Fibroblast of villous mesenchyme (primary cell): ENCODE measurements around the gene PPM1K. TPM values are rescaled to one million over a fixed set of nuclear protein-coding genes. Genes with fewer than 3 reads are reported as not detected.
A peak's percentile ranks its signal among the peaks of the same experiment; 100 is the strongest.

Experiments
- DNase-seq: peaks from one replicate; pipeline ENCODE4 v3.0.0-alpha.2; 2010; ENCODE audit warnings: low read depth
- H3K4me3 ChIP-seq: 2 replicates; pipeline ENCODE4 v1.5.1; 2011; ENCODE audit warnings: low read depth, mild to moderate bottlenecking, low read length
- total RNA-seq: library from RNA; depleted of rRNA; stranded (reverse); fragments of >200 nt; gene quantifications from 2 replicates; pipeline ENCODE4 v1.2.3, GENCODE V29; 2012
- TF ChIP-seq, protein P1 (sequence below): IDR thresholded peaks from 2 replicates; pipeline ENCODE4 v1.5.1; 2012; ENCODE audit warnings: low read depth, mild to moderate bottlenecking, low read length; ENCODE audit not compliant: insufficient read depth

PPM1K gene
- total RNA-seq, 1 donor: 38.4 TPM

DNA sequence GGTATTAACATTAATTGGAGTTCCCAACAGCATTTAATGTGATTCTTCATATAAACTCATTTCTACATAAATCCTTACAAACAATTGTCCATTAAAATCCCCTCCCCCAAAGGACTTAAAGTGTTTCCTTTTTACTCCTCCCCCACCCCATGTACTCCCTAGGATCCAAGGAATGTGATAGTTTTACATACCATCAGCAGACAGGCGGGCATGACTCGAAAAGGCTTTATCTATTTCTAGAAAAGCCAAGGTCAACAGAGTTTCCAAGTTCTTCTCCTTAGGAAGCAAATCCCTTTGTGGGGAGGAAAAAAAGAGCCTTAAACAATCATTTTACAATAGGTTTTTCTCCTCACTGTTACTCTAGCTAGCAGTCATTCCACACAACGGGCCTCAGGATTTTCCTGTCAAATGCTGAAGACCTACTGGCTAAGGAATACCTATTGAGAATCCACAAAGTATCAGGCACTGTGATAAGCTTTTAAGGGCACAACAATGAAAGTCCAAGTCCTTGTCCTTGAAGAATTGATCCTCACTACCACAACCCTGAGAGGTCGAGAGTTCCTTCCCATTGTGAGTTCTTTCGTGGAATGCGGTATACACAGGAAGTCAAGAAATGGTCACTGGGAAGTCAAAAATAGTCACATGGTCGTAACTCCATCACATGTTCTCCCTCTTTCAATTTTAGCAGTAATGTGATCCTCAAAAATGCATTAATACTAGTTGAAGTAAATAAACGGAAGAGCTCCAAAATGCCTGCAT is 7.2 kb downstream of the PPM1K start:
- H3K4me3 ChIP-seq: no peak overlapping the region
- TF ChIP-seq, protein P1, sequence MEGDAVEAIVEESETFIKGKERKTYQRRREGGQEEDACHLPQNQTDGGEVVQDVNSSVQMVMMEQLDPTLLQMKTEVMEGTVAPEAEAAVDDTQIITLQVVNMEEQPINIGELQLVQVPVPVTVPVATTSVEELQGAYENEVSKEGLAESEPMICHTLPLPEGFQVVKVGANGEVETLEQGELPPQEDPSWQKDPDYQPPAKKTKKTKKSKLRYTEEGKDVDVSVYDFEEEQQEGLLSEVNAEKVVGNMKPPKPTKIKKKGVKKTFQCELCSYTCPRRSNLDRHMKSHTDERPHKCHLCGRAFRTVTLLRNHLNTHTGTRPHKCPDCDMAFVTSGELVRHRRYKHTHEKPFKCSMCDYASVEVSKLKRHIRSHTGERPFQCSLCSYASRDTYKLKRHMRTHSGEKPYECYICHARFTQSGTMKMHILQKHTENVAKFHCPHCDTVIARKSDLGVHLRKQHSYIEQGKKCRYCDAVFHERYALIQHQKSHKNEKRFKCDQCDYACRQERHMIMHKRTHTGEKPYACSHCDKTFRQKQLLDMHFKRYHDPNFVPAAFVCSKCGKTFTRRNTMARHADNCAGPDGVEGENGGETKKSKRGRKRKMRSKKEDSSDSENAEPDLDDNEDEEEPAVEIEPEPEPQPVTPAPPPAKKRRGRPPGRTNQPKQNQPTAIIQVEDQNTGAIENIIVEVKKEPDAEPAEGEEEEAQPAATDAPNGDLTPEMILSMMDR: no peak
- DNase-seq: peak; percentile 26

DNA sequence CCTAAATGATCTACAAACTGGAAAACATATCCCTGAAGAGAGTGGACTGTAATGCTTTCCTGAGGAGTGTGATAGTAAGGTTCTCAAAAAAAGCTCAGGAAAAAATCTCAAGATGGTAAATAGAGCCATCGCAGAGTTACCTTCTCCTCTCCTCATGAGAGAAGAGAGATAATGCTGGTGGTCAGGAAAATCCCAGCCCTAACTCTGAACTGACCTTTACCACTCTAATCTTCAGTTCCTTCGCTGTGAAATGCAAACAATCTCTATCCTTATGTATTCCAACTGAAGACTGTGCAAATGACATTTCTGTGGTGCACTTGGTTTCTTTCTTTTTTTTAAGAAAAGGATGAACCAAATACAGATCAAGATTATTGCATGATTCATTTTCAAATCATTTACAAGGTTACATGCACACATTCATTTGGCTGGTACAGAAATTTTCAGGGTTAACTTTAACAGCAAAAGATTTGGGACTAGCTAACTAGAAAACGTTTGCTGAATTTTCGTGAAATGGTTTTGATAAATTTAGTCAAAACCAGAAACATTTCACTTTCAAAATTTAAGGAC is 8.3 kb downstream of the PPM1K start:
- peak; percentile 76 for DNase-seq
- H3K4me3 ChIP-seq: peak overlapping the region; percentile 15
- TF ChIP-seq, protein P1: no peak

DNA sequence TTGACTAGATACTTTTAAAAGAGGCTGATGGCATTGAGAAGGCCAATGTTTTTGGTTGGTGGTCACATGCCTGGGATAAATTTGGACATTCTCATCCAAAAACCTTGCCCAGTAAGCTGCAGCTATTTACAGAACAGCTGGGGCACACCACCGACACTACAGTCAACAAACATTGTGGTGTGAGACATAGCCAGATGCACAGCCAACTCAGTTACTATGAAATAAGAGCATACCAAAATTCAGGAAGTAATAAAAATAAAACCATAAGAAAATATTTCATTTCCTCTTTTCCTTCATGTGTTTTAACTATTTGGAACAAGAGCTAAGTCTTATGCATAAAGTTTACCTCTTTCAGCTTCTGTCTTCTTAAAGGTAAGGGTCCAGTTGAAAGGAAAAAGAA is 8.8 kb downstream of the PPM1K start:
- peak overlapping the region; percentile 15 for H3K4me3 ChIP-seq
- peak; percentile 81 for DNase-seq
- TF ChIP-seq, protein P1: no peak

DNA sequence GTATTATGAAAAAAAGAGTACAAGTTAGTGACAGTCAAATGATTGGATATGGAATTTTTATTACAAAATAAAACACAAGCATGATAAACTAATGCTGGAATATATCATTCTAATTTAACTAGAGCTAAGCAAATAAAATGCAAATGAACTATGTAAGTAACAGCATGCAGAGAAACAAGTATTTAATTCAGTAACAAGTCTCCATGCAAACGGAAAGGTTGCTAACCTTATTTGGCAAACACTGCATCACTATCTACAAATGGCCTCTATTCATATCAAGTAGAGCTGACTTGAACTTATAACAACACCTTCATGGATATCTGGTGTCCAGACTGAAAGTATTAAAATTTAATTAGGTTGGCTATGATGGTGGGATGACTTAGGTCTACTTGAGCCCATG is 15.4 kb downstream of the PPM1K start:
- TF ChIP-seq, protein P1: no peak
- no peak for DNase-seq
- no peak overlapping the region for H3K4me3 ChIP-seq

DNA sequence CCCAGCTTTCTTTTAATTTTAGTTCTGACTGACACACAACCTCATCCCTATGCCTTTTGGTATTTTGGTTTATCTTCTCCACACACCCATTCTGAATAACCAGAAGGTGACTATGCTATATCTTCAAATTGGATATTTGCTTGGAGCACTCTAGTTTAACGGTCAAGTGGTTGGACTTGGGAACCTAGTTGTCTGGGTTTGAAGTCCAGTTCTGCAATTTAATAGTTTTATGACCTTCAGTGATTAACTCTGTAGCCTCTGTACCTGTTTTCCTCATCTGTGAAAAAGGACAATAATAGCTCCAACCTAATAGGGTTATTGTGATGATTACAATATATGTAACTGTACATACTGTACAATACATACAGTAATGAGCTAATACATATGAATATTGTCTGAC is 20.0 kb downstream of the PPM1K start:
- H3K4me3 ChIP-seq: no peak overlapping the region
- TF ChIP-seq, protein P1: no peak
- no peak for DNase-seq

DNA sequence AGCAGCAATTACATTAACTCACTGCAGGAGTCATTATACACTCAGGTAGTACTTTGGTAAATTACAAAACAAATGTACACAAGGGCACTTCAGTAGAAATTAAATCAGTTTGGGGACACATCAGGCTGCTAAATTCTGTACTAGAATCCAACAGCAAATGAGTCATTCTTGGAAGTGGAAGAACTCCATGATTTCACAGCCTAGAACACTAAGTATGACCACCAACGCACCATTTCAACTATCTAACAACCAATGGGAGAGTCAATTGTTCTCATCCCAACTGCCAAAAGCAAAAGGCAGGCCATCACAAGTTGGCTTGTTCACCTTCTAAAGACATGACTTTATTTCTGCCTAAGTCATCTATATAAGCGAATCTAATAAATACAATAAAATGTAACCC is 26.6 kb downstream of the PPM1K start:
- TF ChIP-seq, protein P1: no peak
- DNase-seq: no peak
- H3K4me3 ChIP-seq: no peak overlapping the region
